Gastrocnemius medialis (tissue), 4 donors: ENCODE results near the gene DNAJC5G. TPM values are rescaled to one million over a fixed set of nuclear protein-coding genes. Genes with fewer than 3 reads are reported as not detected.

Experiments used
- ATAC-seq, 2 donors: fragments of 150-250 bp; one replicate each; pipeline ENCODE4 v1.9.1; 2016
- DNase-seq, 2 donors: peaks; one replicate each; pipeline ENCODE4 v3.0.0-alpha.2; 2019
- H3K27ac ChIP-seq, 4 donors: fragments of 200-600 bp; sonication (generic); 1 replicate in 1 of 4; 2 replicates in 3 of 4; pipeline ENCODE4 v1.5.1; 2016 to 2018; ENCODE audit warnings: mild to moderate bottlenecking in 2 of 4, moderate library complexity in 1 of 4
- H3K27me3 ChIP-seq, 3 donors: fragments of 200-600 bp; sonication (generic) in 2 of 3; 1 replicate in 1 of 3; 2 replicates in 2 of 3; pipeline versions ENCODE4 v1.5.1 to v1.6.0; 2016 to 2019; ENCODE audit warnings: mild to moderate bottlenecking in 1 of 3, moderate library complexity in 1 of 3
- H3K36me3 ChIP-seq, 2 donors: fragments of 200-600 bp; sonication (generic) in 1 of 2; one replicate each; pipeline ENCODE4 v1.5.1; 2017 to 2018
- H3K4me1 ChIP-seq, 2 donors: fragments of 200-600 bp; sonication (generic) in 1 of 2; one replicate each; pipeline ENCODE4 v1.5.1; 2016 to 2017; ENCODE audit warnings: mild to moderate bottlenecking in 2 of 2
- H3K4me3 ChIP-seq, 4 donors: fragments of 200-600 bp; sonication (generic) in 3 of 4; 1 replicate in 1 of 4; 2 replicates in 3 of 4; pipeline ENCODE4 v1.5.1; 2016 to 2019; ENCODE audit warnings: mild to moderate bottlenecking in 2 of 4
- H3K9me3 ChIP-seq, 3 donors: fragments of 200-600 bp; sonication (generic) in 2 of 3; 1 replicate in 1 of 3; 2 replicates in 2 of 3; pipeline ENCODE4 v1.5.1; 2016 to 2019
- POLR2A ChIP-seq, 2 donors: fragments of 450-650 bp; IDR thresholded peaks; one replicate each; pipeline ENCODE4 v1.6.1; 2017; ENCODE audit warnings: antibody characterized with exemption in 2 of 2, mild to moderate bottlenecking in 2 of 2, moderate library complexity in 2 of 2
- in situ Hi-C, 4 donors: fragments of 200-750 bp; cut with MboI; loops; one replicate each; pipeline versions ENCODE4 v1.15.0 to v1.8.0; 2017; ENCODE audit warnings: low sequenced_read_pairs in 4 of 4
- intact Hi-C: fragments of 100-400 bp; cut with DNase I; formaldehyde crosslinking; loops from one replicate; pipeline ENCODE4 v1.15.1; 2023; ENCODE audit warnings: low total_unique reads
- total RNA-seq, 4 donors: library from RNA; depleted of rRNA; stranded (reverse); fragments of >200 nt; gene quantifications; one replicate each; pipeline versions ENCODE4 v1.1.0 to v1.2.3, GENCODE V29; 2016
- TF ChIP-seq, protein P1 (sequence below), 5 experiments: fragments of 450-650 bp in 3 of 5; fragments of 200-600 bp in 2 of 5; sonication (generic) in 2 of 5; IDR thresholded peaks in 4 of 5; conservative IDR thresholded peaks in 1 of 5; 1 replicate in 4 of 5; 2 replicates in 1 of 5; pipeline ENCODE4 v1.5.1; 2016 to 2019; ENCODE audit warnings: antibody characterized with exemption in 5 of 5, mild to moderate bottlenecking in 3 of 5, moderate library complexity in 3 of 5

The DNAJC5G gene
- total RNA-seq, 4 donors from 2014 or later = not detected

DNA sequence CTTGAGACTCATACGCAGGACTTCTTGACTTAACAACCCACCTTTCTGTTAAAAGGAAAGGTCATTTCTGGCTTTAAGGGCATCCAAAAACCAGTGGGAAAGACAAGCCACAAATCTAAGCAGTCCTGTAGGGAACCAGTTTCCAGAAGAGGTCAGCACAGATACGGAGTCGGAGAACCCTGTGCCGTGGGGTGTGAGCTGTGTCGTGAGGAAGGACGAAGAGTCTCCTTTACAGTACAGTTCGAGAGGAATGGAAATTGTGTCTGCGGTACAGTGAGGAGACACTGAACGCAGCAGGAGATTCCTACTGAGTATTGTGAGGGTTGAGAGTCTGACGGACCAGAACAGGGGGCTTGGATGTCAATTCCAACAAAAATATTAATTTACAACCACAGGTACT lies 30.1 kb upstream of the DNAJC5G start:
- no peak for DNase-seq
- ATAC-seq = no peak

DNA sequence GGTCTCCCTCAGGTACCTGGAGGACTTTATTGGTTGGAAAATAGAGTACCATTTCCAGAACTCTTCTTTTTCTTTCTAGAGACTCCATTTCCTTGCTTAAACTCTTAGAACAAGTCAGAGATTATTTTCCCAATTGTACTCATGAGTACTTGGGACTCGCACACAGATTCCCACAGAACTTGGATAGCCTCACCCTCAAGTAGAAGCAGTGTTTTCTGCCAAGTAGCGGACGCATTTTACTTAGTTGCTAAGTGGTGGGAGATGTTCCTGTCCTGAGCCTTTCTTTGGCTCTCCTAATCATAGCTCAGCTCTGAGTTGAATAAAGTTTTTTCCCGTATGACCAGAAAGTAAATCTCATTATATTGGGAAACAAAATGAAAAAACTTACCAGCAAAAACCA lies 29.6 kb upstream of the DNAJC5G start:
- no peaks in the 10 kb centered on the region for H3K9me3 ChIP-seq
- peaks cover 0 to 39% of the 10 kb centered on the region in 2 donors for H3K36me3 ChIP-seq
- H3K4me1 ChIP-seq = peaks cover 7% of the 10 kb centered on the region in 2 donors
- intact Hi-C loops (no loop called here), in situ Hi-C loops (no loop called here)
- no peak overlapping the region for H3K27ac ChIP-seq
- DNase-seq = no peak
- no peak for ATAC-seq
- no peak for TF ChIP-seq POLR2A (IDR thresholded peaks at IDR 0.05)
- TF ChIP-seq, protein P1, sequence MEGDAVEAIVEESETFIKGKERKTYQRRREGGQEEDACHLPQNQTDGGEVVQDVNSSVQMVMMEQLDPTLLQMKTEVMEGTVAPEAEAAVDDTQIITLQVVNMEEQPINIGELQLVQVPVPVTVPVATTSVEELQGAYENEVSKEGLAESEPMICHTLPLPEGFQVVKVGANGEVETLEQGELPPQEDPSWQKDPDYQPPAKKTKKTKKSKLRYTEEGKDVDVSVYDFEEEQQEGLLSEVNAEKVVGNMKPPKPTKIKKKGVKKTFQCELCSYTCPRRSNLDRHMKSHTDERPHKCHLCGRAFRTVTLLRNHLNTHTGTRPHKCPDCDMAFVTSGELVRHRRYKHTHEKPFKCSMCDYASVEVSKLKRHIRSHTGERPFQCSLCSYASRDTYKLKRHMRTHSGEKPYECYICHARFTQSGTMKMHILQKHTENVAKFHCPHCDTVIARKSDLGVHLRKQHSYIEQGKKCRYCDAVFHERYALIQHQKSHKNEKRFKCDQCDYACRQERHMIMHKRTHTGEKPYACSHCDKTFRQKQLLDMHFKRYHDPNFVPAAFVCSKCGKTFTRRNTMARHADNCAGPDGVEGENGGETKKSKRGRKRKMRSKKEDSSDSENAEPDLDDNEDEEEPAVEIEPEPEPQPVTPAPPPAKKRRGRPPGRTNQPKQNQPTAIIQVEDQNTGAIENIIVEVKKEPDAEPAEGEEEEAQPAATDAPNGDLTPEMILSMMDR (IDR thresholded peaks at IDR 0.05 in 4 of 5, conservative IDR thresholded peaks at IDR 0.05 in 1 of 5) = no peak
- H3K27me3 ChIP-seq = no peaks in the 10 kb centered on the region
- H3K4me3 ChIP-seq = no peak overlapping the region

More for the DNA sequence above, 30.1 kb upstream of the DNAJC5G start:
- H3K4me3 ChIP-seq = no peak overlapping the region
- TF ChIP-seq, protein P1 (IDR thresholded peaks at IDR 0.05 in 4 of 5, conservative IDR thresholded peaks at IDR 0.05 in 1 of 5) = no peak
- TF ChIP-seq POLR2A (IDR thresholded peaks at IDR 0.05) = no peak
- intact Hi-C loops (no loop called here), in situ Hi-C loops (no loop called here)
- H3K36me3 ChIP-seq = peaks cover 0 to 44% of the 10 kb centered on the region in 2 donors
- H3K27ac ChIP-seq = no peak overlapping the region
- H3K27me3 ChIP-seq = no peaks in the 10 kb centered on the region
- H3K9me3 ChIP-seq = no peaks in the 10 kb centered on the region
- H3K4me1 ChIP-seq = peaks cover 7% of the 10 kb centered on the region in 2 donors

DNA sequence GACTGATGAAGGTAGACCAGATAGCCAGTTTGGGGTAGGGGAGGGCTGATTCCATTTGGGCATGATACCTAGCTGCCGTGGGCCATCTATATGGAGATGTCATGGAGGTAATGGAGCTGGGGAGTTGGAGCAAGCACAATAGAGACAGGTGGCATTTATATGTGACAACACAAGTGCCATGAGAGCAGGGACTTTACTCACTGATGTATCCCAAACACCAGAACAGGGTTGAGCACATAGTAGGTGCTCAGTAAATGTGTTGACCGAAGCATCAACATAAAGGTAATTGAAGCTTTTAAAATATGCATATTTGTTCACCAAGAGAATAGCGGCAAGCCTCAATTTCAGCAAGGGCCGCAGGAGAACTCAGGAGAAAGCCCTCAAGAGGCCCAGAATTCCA lies 27.3 kb upstream of the DNAJC5G start:
- no peaks in the 10 kb centered on the region for H3K9me3 ChIP-seq
- H3K27ac ChIP-seq = no peak overlapping the region
- H3K4me3 ChIP-seq = no peak overlapping the region
- peaks cover 0 to 16% of the 10 kb centered on the region in 2 donors for H3K36me3 ChIP-seq
- no peak for ATAC-seq
- no peaks in the 10 kb centered on the region for H3K27me3 ChIP-seq
- TF ChIP-seq, protein P1 (IDR thresholded peaks at IDR 0.05 in 4 of 5, conservative IDR thresholded peaks at IDR 0.05 in 1 of 5) = no peak
- no peak for TF ChIP-seq POLR2A (IDR thresholded peaks at IDR 0.05)
- peaks cover 7% of the 10 kb centered on the region in 2 donors for H3K4me1 ChIP-seq
- in situ Hi-C loops (no loop called here), intact Hi-C loops (no loop called here)
- no peak for DNase-seq

DNA sequence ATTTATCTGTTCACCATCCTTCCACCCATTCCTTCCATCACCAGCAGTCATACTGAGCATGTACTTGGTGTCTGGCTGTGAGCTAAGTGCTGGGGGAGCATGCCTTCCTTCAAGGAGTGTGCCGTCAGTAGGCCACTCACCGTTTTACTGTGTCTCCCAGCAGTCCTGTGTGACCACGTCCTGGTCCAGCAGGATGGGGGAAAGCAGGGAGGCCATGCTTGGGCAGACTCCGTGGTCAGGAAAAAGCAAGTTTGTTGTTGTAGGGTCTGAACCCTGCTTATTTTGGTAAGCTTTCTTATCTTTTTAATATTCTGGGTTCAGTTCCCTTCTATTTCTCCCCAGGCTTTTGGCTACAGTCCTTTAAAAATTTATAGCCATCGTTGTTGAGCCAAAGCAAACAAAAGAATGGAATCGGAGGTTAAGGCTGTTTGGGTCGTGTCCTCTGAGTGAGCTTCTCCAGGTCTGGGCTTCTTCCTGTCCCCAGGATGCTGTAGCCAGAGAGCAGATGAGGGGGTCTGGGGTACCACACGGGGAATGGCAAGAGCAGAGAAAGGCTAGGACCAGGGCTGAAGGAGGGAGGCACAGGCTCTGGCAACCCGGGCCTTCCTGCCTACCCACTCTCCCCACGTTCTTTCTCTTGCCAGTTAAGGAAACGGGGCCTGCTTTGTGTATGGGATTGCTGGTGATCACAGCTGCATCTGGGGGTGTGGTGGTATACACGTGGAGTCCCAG lies 25.9 kb upstream of the DNAJC5G start:
- TF ChIP-seq POLR2A (IDR thresholded peaks at IDR 0.05) = no peak
- TF ChIP-seq, protein P1 (IDR thresholded peaks at IDR 0.05 in 4 of 5, conservative IDR thresholded peaks at IDR 0.05 in 1 of 5) = no peak
- intact Hi-C loops = no loop called here
- H3K36me3 ChIP-seq = peaks cover 0 to 3% of the 10 kb centered on the region in 2 donors
- H3K27me3 ChIP-seq = no peaks in the 10 kb centered on the region
- H3K9me3 ChIP-seq = no peaks in the 10 kb centered on the region
- H3K4me3 ChIP-seq = no peak overlapping the region
- H3K27ac ChIP-seq = no peak overlapping the region
- no peak for ATAC-seq
- in situ Hi-C loops = no loop called here
- no peak for DNase-seq
- H3K4me1 ChIP-seq = peaks cover 7% of the 10 kb centered on the region in 2 donors
